A549 (cell line): Measurements from ENCODE around the gene FRMD4A.

Experiments
- CBX8 ChIP-seq: fragments of 200-600 bp; sonication (generic); IDR thresholded peaks from 2 replicates; pipeline ENCODE4 v1.6.1; 2016
- CEBPB ChIP-seq, 2 experiments: fragments of >200 bp in 1 of 2; sonication (Bioruptor Twin) in 1 of 2; formaldehyde crosslinking in 1 of 2; IDR thresholded peaks; 2 replicates each; pipeline ENCODE4 v1.6.1; 2012 to 2016
- EHMT2 ChIP-seq: fragments of 200-600 bp; sonication (generic); IDR thresholded peaks from 2 replicates; pipeline ENCODE4 v1.6.1; 2016; ENCODE audit warnings: antibody characterized with exemption, low read depth, mild to moderate bottlenecking, moderate library complexity
- EP300 ChIP-seq, 2 experiments: fragments of >200 bp; sonication (Bioruptor Twin); formaldehyde crosslinking; IDR thresholded peaks; 2 replicates in 1 of 2; 3 replicates in 1 of 2; pipeline ENCODE4 v1.6.1; 2016 to 2017
- FOSL2 ChIP-seq, 2 experiments: fragments of 450-650 bp in 1 of 2; fragments of >200 bp in 1 of 2; sonication (Bioruptor Twin) in 1 of 2; formaldehyde crosslinking; IDR thresholded peaks; 2 replicates each; pipeline versions ENCODE4 v1.5.0 to v1.6.1; 2016 to 2020; ENCODE audit warnings: mild to moderate bottlenecking in 1 of 2, moderate library complexity in 1 of 2
- NPAS2 ChIP-seq: fragments of 250-450 bp; sonication (Bioruptor Pico); IDR thresholded peaks from 2 replicates; pipeline ENCODE4 v1.8.0; 2022; ENCODE audit warnings: mild to moderate bottlenecking, moderate library complexity, borderline replicate concordance
- POLR2A ChIP-seq: IDR thresholded peaks from 2 replicates; pipeline ENCODE4 v1.6.1; 2012; ENCODE audit warnings: mild to moderate bottlenecking, low read length
- ZFP36 ChIP-seq: fragments of 450-650 bp; IDR thresholded peaks from 2 replicates; pipeline ENCODE4 v1.6.1; 2014; ENCODE audit warnings: borderline replicate concordance; ENCODE audit not compliant: partially characterized antibody
- TF ChIP-seq, protein P1 (sequence below): fragments of >200 bp; sonication (Bioruptor Twin); formaldehyde crosslinking; IDR thresholded peaks from 3 replicates; pipeline ENCODE4 v1.5.1; 2016
- TF ChIP-seq, protein P2 (sequence below): fragments of >200 bp; sonication (Bioruptor Twin); formaldehyde crosslinking; IDR thresholded peaks from 3 replicates; pipeline ENCODE4 v1.6.1; 2016
- TF ChIP-seq, protein P3 (sequence below): fragments of 200-600 bp; sonication (generic); IDR thresholded peaks from 2 replicates; pipeline ENCODE4 v1.6.1; 2016; ENCODE audit warnings: antibody characterized with exemption, mild to moderate bottlenecking, moderate library complexity
- TF ChIP-seq, protein P4 (sequence below): fragments of 150-350 bp; IDR thresholded peaks from 2 replicates; pipeline ENCODE4 v1.6.1; 2014; ENCODE audit warnings: low read depth, mild to moderate bottlenecking, low read length

DNA sequence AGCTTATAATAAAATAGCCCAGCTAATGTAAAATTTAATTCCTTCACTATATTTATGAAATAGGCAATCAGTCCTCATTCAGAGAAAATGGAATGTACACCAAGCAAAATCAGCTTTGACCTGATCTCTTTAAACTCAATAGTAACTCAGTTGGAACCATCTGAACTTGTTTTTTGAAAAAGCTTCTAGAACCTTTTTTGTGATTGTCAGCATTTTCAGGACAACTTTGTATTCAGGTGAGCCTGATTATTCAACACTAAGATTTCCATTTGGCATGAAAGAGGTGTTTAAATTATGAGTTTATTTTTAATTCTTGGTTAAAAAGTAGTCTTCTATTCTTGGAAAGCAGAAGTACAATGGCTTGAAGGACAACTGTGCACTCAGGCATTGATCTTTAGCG, 89.5 kb downstream of the FRMD4A start:
- TF ChIP-seq NPAS2 (CRISPR knock-in tag) = no peak
- TF ChIP-seq, protein P1, sequence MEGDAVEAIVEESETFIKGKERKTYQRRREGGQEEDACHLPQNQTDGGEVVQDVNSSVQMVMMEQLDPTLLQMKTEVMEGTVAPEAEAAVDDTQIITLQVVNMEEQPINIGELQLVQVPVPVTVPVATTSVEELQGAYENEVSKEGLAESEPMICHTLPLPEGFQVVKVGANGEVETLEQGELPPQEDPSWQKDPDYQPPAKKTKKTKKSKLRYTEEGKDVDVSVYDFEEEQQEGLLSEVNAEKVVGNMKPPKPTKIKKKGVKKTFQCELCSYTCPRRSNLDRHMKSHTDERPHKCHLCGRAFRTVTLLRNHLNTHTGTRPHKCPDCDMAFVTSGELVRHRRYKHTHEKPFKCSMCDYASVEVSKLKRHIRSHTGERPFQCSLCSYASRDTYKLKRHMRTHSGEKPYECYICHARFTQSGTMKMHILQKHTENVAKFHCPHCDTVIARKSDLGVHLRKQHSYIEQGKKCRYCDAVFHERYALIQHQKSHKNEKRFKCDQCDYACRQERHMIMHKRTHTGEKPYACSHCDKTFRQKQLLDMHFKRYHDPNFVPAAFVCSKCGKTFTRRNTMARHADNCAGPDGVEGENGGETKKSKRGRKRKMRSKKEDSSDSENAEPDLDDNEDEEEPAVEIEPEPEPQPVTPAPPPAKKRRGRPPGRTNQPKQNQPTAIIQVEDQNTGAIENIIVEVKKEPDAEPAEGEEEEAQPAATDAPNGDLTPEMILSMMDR = no peak
- TF ChIP-seq EP300 (IDR thresholded peaks at IDR 0.05) = no peak
- no peak for TF ChIP-seq CBX8
- no peak for TF ChIP-seq EHMT2
- no peak for TF ChIP-seq POLR2A
- TF ChIP-seq ZFP36 = no peak
- no peak for TF ChIP-seq FOSL2 (IDR thresholded peaks at IDR 0.05)
- TF ChIP-seq FOSL2 (CRISPR knock-in tag; IDR thresholded peaks at IDR 0.05) = no peak
- TF ChIP-seq, protein P2, sequence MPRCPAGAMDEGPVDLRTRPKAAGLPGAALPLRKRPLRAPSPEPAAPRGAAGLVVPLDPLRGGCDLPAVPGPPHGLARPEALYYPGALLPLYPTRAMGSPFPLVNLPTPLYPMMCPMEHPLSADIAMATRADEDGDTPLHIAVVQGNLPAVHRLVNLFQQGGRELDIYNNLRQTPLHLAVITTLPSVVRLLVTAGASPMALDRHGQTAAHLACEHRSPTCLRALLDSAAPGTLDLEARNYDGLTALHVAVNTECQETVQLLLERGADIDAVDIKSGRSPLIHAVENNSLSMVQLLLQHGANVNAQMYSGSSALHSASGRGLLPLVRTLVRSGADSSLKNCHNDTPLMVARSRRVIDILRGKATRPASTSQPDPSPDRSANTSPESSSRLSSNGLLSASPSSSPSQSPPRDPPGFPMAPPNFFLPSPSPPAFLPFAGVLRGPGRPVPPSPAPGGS = no peak
- TF ChIP-seq, protein P3, sequence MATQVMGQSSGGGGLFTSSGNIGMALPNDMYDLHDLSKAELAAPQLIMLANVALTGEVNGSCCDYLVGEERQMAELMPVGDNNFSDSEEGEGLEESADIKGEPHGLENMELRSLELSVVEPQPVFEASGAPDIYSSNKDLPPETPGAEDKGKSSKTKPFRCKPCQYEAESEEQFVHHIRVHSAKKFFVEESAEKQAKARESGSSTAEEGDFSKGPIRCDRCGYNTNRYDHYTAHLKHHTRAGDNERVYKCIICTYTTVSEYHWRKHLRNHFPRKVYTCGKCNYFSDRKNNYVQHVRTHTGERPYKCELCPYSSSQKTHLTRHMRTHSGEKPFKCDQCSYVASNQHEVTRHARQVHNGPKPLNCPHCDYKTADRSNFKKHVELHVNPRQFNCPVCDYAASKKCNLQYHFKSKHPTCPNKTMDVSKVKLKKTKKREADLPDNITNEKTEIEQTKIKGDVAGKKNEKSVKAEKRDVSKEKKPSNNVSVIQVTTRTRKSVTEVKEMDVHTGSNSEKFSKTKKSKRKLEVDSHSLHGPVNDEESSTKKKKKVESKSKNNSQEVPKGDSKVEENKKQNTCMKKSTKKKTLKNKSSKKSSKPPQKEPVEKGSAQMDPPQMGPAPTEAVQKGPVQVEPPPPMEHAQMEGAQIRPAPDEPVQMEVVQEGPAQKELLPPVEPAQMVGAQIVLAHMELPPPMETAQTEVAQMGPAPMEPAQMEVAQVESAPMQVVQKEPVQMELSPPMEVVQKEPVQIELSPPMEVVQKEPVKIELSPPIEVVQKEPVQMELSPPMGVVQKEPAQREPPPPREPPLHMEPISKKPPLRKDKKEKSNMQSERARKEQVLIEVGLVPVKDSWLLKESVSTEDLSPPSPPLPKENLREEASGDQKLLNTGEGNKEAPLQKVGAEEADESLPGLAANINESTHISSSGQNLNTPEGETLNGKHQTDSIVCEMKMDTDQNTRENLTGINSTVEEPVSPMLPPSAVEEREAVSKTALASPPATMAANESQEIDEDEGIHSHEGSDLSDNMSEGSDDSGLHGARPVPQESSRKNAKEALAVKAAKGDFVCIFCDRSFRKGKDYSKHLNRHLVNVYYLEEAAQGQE = no peak
- TF ChIP-seq, protein P4, sequence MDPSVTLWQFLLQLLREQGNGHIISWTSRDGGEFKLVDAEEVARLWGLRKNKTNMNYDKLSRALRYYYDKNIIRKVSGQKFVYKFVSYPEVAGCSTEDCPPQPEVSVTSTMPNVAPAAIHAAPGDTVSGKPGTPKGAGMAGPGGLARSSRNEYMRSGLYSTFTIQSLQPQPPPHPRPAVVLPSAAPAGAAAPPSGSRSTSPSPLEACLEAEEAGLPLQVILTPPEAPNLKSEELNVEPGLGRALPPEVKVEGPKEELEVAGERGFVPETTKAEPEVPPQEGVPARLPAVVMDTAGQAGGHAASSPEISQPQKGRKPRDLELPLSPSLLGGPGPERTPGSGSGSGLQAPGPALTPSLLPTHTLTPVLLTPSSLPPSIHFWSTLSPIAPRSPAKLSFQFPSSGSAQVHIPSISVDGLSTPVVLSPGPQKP = no peak
- no peak for TF ChIP-seq CEBPB (IDR thresholded peaks at IDR 0.05)
